Gastroesophageal sphincter (tissue), 4 donors: ENCODE data around the gene ALDH1L1. TPM values are rescaled to one million over a fixed set of nuclear protein-coding genes. Genes with fewer than 3 reads are reported as not detected.

Experiments used
- ATAC-seq: fragments of 150-250 bp; one replicate; pipeline ENCODE4 v1.9.1; 2016; ENCODE audit warnings: mild to moderate bottlenecking, moderate library complexity
- H3K27ac ChIP-seq, 4 donors: fragments of 200-600 bp; sonication (generic) in 3 of 4; 1 replicate in 3 of 4; 2 replicates in 1 of 4; pipeline ENCODE4 v1.5.1; 2016 to 2019
- H3K27me3 ChIP-seq: fragments of 200-600 bp; sonication (generic); one replicate; pipeline ENCODE4 v1.5.1; 2019
- H3K36me3 ChIP-seq, 2 donors: fragments of 200-600 bp; sonication (generic); one replicate each; pipeline ENCODE4 v1.5.1; 2019; ENCODE audit warnings: control low read depth in 1 of 2
- H3K4me1 ChIP-seq, 3 donors: fragments of 200-600 bp; sonication (generic); 1 replicate in 2 of 3; 2 replicates in 1 of 3; pipeline ENCODE4 v1.5.1; 2016 to 2019; ENCODE audit warnings: control low read depth in 2 of 3
- H3K4me3 ChIP-seq, 2 donors: fragments of 200-600 bp; sonication (generic); one replicate each; pipeline ENCODE4 v1.5.1; 2019; ENCODE audit warnings: mild to moderate bottlenecking in 1 of 2, moderate library complexity in 1 of 2
- H3K9me3 ChIP-seq, 3 donors: fragments of 200-600 bp; sonication (generic); one replicate each; pipeline ENCODE4 v1.5.1; 2017 to 2019; ENCODE audit warnings: control low read depth in 2 of 3
- CTCF ChIP-seq, 4 experiments: fragments of 200-600 bp in 2 of 4; fragments of 450-650 bp in 2 of 4; sonication (generic) in 1 of 4; IDR thresholded peaks; one replicate each; pipeline ENCODE4 v1.5.1; 2017 to 2019; ENCODE audit warnings: antibody characterized with exemption in 4 of 4, mild to moderate bottlenecking in 2 of 4, moderate library complexity in 2 of 4
- EP300 ChIP-seq: sonication (generic); formaldehyde crosslinking; IDR thresholded peaks from one replicate; pipeline ENCODE4 v1.6.1; 2017; ENCODE audit warnings: antibody characterized with exemption, mild to moderate bottlenecking
- POLR2A ChIP-seq, 2 donors: fragments of 450-650 bp; IDR thresholded peaks; one replicate each; pipeline ENCODE4 v1.6.1; 2017; ENCODE audit warnings: antibody characterized with exemption in 2 of 2, mild to moderate bottlenecking in 2 of 2, moderate library complexity in 1 of 2
- POLR2AphosphoS5 ChIP-seq: sonication (generic); formaldehyde crosslinking; IDR thresholded peaks from one replicate; pipeline ENCODE4 v1.6.1; 2017; ENCODE audit warnings: antibody characterized with exemption
- WGBS, 2 donors: methylation state at CpG; one replicate each; pipeline ENCODE4 v1.1.5; 2018; ENCODE audit warnings: low coverage in 1 of 2; 5-methylcytosine and 5-hydroxymethylcytosine counted together
- total RNA-seq, 4 donors: library from RNA; depleted of rRNA; stranded (reverse); fragments of >200 nt; gene quantifications; one replicate each; pipeline ENCODE4 v1.1.0, GENCODE V29; 2016

The ALDH1L1 gene
- total RNA-seq, 4 donors from 2014 or later: 16.3 to 67.9 (median 38.7) TPM

GRCh38 chr3:126158016-126158911 lies 22.1 kb downstream of the ALDH1L1 start:
- no peak for ATAC-seq
- TF ChIP-seq POLR2AphosphoS5 (no peak), EP300 (no peak), CTCF (IDR thresholded peaks at IDR 0.05) (no peak), POLR2A (IDR thresholded peaks at IDR 0.05) (no peak)

GRCh38 chr3:126157083-126157768 lies 23.2 kb downstream of the ALDH1L1 start:
- WGBS, 2 donors: 89 to 97% methylated on average over 3 to 16 of the region's 26 CpGs
- H3K4me1 ChIP-seq: no peaks in the 10 kb centered on the region
- H3K27ac ChIP-seq: no peak overlapping the region
- no peak overlapping the region for H3K4me3 ChIP-seq
- TF ChIP-seq EP300: no peak
- no peaks in the 10 kb centered on the region for H3K9me3 ChIP-seq
- no peak for ATAC-seq
- peaks cover 0 to 76% of the 10 kb centered on the region in 2 donors for H3K36me3 ChIP-seq
- H3K27me3 ChIP-seq: no peaks in the 10 kb centered on the region

More at GRCh38 chr3:126158016-126158911, 22.1 kb downstream of the ALDH1L1 start:
- Histone ChIP-seq H3K4me3 (no peak overlapping the region), H3K27ac (no peak overlapping the region), H3K4me1 (no peaks in the 10 kb centered on the region), H3K36me3 (peaks cover 0 to 69% of the 10 kb centered on the region in 2 donors), H3K9me3 (no peaks in the 10 kb centered on the region), H3K27me3 (no peaks in the 10 kb centered on the region)
- WGBS, 2 donors: 82 to 100% methylated on average over 1 to 6 of the region's 18 CpGs

GRCh38 chr3:126156468-126156867 lies 23.9 kb downstream of the ALDH1L1 start:
- no CpG with 5 or more reads among the region's 8 CpGs for WGBS, 2 donors
- peaks cover 0 to 81% of the 10 kb centered on the region in 2 donors for H3K36me3 ChIP-seq
- ATAC-seq: no peak
- no peak overlapping the region for H3K27ac ChIP-seq
- H3K9me3 ChIP-seq: no peaks in the 10 kb centered on the region
- no peaks in the 10 kb centered on the region for H3K27me3 ChIP-seq
- TF ChIP-seq POLR2A (IDR thresholded peaks at IDR 0.05) (no peak), CTCF (IDR thresholded peaks at IDR 0.05) (no peak), EP300 (no peak), POLR2AphosphoS5 (no peak)
- no peak overlapping the region for H3K4me3 ChIP-seq
- no peaks in the 10 kb centered on the region for H3K4me1 ChIP-seq

GRCh38 chr3:126155819-126156218 lies 24.6 kb downstream of the ALDH1L1 start:
- Histone ChIP-seq H3K4me3 (no peak overlapping the region), H3K27ac (no peak overlapping the region), H3K36me3 (peaks cover 0 to 87% of the 10 kb centered on the region in 2 donors), H3K4me1 (no peaks in the 10 kb centered on the region), H3K27me3 (no peaks in the 10 kb centered on the region), H3K9me3 (no peaks in the 10 kb centered on the region)
- WGBS, 2 donors: 20 to 23% methylated on average over 2 to 4 of the region's 6 CpGs
- ATAC-seq: no peak
- no peak for TF ChIP-seq POLR2AphosphoS5
- no peak for TF ChIP-seq CTCF (IDR thresholded peaks at IDR 0.05)
- TF ChIP-seq EP300: no peak
- no peak for TF ChIP-seq POLR2A (IDR thresholded peaks at IDR 0.05)

GRCh38 chr3:126155280-126155640 lies 25.1 kb downstream of the ALDH1L1 start:
- Histone ChIP-seq H3K36me3 (peaks cover 0 to 88% of the 10 kb centered on the region in 2 donors), H3K27me3 (no peaks in the 10 kb centered on the region), H3K27ac (no peak overlapping the region), H3K4me3 (no peak overlapping the region), H3K9me3 (no peaks in the 10 kb centered on the region), H3K4me1 (no peaks in the 10 kb centered on the region)
- no peak for ATAC-seq
- WGBS, 2 donors: no CpG with 5 or more reads among the region's 2 CpGs
- TF ChIP-seq CTCF (IDR thresholded peaks at IDR 0.05): no peak
